GM19099 (cell line): ENCODE measurements around the gene TNFRSF21.

Experiments used
- POLR2A ChIP-seq: IDR thresholded peaks from 3 replicates; pipeline ENCODE4 v1.6.1; 2011; ENCODE audit warnings: low read depth; ENCODE audit not compliant: insufficient read length; ENCODE audit errors: extremely low read depth

Gene TNFRSF21

DNA sequence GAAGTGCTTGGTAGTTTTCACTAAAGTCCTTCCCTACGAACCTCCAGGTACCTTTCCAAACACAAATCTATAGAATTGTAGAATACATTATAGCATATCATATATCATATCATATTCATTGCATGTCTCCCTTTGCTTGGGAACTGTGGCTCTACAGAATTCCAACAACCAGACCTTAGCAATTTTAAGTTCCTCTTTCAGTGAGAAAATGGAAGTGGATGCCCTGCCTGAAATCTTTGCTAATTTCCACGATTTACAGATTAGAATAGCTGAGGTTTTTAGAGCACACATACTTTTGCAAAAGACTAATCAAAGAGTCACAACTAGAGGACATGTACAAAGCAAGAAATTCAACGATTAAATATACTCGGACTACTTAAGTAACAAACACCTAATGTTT, 78.6 kb downstream of the TNFRSF21 start:
- TF ChIP-seq POLR2A, result no peak

DNA sequence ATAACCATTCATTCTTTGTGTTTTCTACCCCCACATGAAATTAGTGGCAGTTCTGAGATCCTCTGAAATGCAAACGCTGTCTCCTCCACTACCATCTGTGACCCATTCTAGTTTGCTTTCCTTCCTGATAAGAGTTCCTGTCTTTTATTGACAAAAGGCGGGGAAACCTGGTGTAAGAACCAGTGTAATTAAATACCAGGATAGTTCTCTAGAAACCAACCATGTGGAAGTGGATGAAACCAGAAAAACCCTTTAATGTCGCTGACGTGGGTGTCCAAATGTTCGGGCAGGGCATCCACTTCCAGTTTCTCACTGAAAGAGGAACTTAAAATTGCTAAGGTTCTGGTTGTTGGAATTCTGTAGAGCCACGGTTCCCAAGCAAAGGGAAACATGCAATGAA, 79.1 kb downstream of the TNFRSF21 start:
- no peak for TF ChIP-seq POLR2A

- no peak for TF ChIP-seq POLR2A
Observed at GRCh38 chr6:47229255-47229654, 80.5 kb downstream of the TNFRSF21 start.

DNA sequence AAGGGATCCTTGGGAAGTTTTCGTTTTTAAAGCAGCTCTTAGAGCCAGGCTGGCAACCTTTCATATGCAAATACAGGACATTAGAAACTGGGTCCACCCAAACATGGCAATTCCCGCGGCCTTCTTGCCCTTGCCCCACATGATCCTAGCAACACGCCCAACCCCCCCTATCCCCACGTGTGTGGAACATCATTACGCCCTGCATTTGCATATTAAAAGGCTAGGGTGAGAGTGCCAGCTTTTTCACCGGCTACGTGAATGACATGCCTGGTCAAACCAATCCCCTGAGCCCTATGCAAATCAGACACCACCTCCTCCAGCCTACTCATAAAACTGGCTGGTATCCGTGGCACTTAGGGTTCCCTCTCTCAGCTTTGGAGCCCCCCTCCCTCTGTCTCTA, 88.1 kb downstream of the TNFRSF21 start:
- no peak for TF ChIP-seq POLR2A

- no peak for TF ChIP-seq POLR2A
Observed at GRCh38 chr6:47209632-47210031, 100.1 kb downstream of the TNFRSF21 start.

GRCh38 chr6:47207261-47207660, 102.4 kb downstream of the TNFRSF21 start:
- no peak for TF ChIP-seq POLR2A

DNA sequence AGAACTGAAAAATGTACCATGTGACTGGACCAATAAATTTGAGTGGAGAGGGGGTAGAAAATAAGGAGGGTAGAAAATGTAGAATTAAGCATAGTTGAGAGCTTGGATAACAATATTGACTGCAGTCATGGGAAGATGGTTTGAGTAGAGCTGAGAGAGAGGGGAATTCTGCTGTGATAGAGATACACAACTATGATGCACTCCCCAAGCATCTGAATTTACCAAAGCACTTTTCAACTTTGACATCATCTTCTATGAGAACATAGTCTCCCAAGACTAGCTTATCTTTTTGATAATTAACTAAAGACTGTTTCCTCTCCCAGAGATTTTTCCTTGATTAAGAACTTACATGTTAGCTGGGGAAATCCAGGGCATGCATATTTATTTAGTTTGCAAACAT, 103.1 kb downstream of the TNFRSF21 start:
- no peak for TF ChIP-seq POLR2A

- no peak for TF ChIP-seq POLR2A
Observed at GRCh38 chr6:47203938-47204611, 105.6 kb downstream of the TNFRSF21 start.

DNA sequence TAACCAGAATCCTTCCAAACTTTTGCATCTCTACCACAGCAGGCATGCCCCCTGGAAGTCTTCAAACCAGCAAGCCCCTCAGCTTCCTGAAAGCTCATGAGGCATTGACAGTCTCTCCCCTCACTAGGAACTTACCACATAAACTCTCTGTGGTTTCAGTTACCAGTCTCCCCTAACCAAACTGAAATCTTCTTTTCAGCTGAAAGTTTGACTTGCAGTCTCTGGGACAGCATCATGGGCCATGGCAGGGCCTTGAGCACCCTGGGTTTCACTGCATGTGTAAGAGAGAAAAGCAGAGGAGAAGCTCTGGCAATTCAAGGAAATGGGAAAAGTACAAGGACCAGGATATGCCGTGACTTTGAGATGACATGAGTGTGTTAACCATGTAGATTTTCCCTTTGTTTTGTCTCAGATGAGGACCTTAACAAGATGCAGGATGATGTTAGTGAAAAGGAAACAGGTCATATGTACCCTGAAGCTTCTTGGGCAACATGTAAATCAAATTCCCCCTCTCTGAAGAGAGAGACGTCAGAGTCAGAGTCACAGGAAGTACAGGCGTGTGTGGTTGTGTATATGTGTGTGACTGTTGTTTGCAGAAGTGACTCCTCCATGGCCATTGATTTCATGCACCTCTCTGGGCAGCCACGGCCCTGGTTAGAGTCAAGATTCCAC, 106.3 kb downstream of the TNFRSF21 start:
- TF ChIP-seq POLR2A, result no peak

- TF ChIP-seq POLR2A, result no peak
Observed at GRCh38 chr6:47202644-47203205, 107.0 kb downstream of the TNFRSF21 start.

DNA sequence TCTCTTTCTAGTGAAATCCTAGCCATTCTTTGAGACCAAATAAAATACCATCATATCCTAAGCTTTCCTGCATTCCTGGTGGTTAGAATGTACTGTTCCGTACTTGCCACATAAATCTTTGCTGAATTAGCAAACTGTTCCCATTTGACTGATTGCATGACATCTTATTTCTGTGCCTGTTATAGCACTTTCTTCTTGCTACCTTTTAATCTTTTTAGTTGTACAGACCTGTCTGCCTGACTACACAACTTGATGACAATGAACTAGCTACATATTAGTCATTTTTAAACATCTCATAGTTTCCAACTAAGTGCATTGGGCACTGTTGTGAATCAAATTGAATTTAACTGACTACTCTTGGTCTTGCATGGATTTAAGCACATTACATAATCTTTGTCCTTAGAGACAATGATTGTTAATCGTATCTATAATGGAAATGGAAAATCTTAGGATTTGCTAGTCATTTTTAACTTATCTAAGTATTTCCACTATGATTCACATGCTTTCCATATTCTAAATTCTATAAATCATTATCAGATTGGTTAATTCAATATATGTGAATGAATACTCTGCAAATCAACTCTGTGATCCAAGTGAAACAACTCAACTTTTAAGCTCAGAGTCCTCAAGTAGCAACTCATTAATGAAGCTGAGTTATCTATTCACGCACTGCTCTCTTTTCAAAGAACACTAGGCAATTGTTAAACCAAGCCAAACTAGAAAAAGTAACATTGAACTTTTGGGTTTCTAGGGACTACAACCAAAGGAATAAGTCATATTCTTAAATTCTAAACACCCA, 109.0 kb downstream of the TNFRSF21 start:
- no peak for TF ChIP-seq POLR2A

GRCh38 chr6:47197682-47198640, 111.7 kb downstream of the TNFRSF21 start:
- no peak for TF ChIP-seq POLR2A

DNA sequence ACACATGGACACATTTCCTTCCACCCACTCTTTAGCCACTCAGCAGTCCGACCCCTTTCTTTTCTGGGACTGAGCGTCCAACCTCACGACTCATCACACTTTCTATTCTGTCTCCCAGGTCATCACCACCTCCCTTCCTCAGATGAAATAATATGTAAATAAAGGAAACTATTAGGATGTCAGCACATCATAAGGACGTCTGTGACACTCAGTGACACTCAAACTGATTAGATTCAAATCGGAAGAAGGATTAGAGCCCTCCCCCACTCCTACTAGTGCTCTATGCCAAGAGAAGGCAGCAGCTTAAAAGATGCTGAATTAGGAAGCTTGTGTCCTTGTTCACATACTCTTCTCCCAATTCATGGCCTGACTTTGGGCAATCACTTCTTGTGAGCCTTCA, 113.6 kb downstream of the TNFRSF21 start:
- TF ChIP-seq POLR2A, result no peak

DNA sequence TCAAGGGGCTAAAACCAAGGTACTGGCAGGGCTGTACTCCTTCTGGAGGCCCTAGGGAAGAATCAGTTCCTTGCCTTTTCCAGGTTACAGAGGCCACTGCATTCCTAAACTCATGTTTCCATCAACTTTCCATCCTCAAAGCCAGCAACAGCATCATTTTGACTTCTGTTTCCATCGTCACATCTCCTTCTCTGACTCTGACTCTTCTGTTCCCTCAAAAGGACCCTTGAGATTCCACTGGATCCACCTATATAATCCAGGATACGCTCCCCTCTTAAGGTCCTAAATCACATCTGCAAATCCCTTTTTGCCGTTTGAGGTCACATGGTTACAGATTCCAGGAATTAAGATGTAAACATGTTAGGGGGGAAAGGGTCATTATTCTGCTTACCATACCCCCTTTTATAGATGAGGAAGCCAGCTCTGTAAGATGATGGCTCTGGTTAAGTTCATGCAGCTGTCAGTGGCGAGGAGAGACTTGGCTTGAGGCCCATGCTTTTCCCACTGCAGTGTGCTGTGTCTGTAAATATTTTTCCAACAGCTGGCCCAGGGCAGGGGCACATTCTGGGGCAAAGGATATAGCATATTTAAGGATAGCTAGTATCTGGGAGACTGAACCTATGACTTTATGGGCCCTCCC, 114.6 kb downstream of the TNFRSF21 start:
- no peak for TF ChIP-seq POLR2A

- no peak for TF ChIP-seq POLR2A
Observed at GRCh38 chr6:47188588-47189021, 121.1 kb downstream of the TNFRSF21 start.
